Measurements from ENCODE around the gene CDH23. TPM values are rescaled to one million over a fixed set of nuclear protein-coding genes. Genes with fewer than 3 reads are reported as not detected.
A peak's percentile ranks its signal among the peaks of the same experiment; 100 is the strongest.

CDH23 gene
- total RNA-seq, 1 donor from 2014 or later = 5.1 TPM

- DNase-seq (ENCODE audit: low spot score) = peak; percentile 82
These were observed 403.1 kb downstream of the CDH23 start for GRCh38 chr10:71799608-71800453.

GRCh38 chr10:71801361-71801760 lies 404.6 kb downstream of the CDH23 start:
- DNase-seq (ENCODE audit: low spot score) = no peak

- no peak for DNase-seq (ENCODE audit: low spot score)
These were observed 405.5 kb downstream of the CDH23 start for GRCh38 chr10:71802235-71802634.

- DNase-seq (ENCODE audit: low spot score) = no peak
These were observed 406.2 kb downstream of the CDH23 start for GRCh38 chr10:71802715-71803488.

- DNase-seq (ENCODE audit: low spot score) = peak; percentile 36
These were observed 407.4 kb downstream of the CDH23 start for GRCh38 chr10:71804077-71804476.

GRCh38 chr10:71805776-71806703 lies 409.3 kb downstream of the CDH23 start:
- DNase-seq (ENCODE audit: low spot score) = peak; percentile 60

GRCh38 chr10:71806704-71807556 lies 410.2 kb downstream of the CDH23 start:
- DNase-seq (ENCODE audit: low spot score) = no peak

- no peak for DNase-seq (ENCODE audit: low spot score)
These were observed 411.1 kb downstream of the CDH23 start for GRCh38 chr10:71807557-71808510.

GRCh38 chr10:71809628-71810027 lies 412.9 kb downstream of the CDH23 start:
- DNase-seq (ENCODE audit: low spot score) = no peak

- DNase-seq (ENCODE audit: low spot score) = no peak
These were observed 413.5 kb downstream of the CDH23 start for GRCh38 chr10:71810048-71810750.

DNA sequence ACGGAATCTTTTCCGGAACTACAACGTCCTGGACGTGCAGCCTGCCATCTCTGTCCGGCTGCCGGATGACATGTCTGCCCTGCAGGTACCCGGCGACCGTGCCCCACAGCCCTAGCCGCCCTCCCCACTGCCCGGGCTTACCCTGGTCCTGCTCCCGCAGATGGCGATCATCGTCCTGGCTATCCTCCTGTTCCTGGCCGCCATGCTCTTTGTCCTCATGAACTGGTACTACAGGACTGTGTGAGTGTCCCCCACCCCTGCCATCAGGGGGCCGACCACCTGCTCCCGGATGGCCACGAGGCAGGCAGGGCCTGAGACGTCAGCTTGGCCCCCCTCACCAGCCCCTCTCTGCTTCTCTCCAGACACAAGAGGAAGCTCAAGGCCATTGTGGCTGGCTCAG lies 414.6 kb downstream of the CDH23 start:
- no peak for DNase-seq (ENCODE audit: low spot score)

DNA sequence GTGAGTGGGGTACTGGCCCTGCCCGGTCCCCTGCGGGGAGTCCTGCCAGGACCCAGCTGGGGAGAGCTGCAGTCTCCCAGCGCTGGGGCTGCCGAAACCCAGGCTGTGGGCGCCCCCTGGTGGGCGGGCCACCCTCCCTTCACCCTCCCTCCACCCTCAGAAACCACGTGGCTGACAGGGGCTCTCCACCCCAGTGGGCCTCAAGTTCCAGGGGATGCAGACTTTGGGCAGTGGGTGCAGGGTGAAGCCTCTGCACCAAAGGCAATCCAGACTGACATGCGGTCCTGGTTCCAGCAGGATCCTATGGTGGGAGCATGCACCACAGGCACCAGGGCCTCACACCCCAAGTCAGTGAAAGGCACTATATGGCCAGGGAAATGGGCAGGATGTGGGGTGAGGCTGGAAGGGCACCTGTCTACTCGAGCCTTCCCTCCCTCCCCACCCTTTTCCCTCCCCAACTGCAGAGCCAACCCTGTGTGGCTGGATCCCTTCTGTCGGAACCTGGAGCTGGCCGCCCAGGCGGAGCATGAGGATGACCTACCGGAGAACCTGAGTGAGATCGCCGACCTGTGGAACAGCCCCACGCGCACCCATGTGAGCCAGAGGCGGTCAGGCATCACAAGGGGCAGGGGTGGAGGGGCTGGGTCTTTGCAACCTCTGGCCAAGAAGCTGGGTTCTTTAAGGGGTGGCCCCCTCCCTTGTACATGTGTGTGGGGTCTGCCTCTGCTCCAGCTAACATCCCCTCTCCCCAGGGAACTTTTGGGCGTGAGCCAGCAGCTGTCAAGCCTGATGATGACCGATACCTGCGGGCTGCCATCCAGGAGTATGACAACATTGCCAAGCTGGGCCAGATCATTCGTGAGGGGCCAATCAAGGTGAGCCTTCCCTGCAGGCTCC lies 415.5 kb downstream of the CDH23 start:
- DNase-seq (ENCODE audit: low spot score) = peak; percentile 68

DNA sequence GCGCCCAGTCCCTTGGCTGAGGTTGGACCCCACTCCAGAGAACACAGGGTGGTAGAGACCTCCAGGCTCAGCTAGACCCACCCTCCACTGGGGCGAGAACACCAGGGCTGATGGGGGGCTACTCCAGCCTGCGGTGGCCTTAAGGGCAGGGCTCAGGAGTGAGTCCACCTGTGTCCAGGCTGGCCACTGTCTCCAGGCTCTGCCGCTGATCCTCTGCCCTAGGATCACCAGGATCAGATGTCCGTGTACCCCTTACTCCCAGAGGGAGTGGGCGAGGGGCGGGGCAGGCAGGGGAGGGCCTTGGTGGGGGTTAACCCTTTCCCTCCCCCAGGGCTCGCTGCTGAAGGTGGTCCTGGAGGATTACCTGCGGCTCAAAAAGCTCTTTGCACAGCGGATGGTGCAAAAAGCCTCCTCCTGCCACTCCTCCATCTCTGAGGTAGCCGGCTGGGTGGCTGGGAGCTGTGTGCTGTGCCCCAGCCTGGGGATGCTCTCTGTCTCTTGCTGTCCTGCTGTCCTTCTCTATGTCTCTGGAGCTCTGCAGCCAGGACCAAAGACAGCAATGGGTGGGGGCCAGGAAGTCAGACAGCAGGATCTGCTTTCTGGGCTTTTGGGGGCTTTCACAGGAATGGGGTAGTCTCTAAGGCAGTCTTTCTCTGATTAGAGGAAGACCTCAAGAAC lies 416.3 kb downstream of the CDH23 start:
- no peak for DNase-seq (ENCODE audit: low spot score)

GRCh38 chr10:71814922-71815411 lies 418.2 kb downstream of the CDH23 start:
- DNase-seq (ENCODE audit: low spot score) = no peak

GRCh38 chr10:71815515-71816130 lies 418.9 kb downstream of the CDH23 start:
- DNase-seq (ENCODE audit: low spot score) = no peak

DNA sequence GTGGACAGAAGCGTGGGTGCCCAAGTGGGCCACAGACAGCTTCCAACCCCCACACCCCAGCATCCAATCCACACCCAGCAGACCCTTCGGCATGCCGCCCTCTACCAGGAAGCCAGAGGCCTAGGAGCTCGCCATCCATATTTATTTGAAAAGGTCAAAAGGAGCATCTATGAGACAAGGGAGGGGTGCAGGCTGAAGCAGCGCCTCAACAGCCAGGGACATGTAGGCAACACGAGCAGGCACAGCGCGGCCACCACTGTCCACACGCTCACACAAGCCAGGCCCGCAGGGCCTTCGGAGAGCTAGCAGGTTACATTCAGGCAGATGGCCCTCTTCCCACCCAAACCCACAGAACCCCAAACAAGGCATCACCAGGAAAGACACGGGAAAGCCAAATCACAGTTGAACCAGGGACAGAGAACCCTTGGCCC lies 419.7 kb downstream of the CDH23 start:
- DNase-seq (ENCODE audit: low spot score) = no peak

All from mucosa of gallbladder (tissue), 1 donor.